ENCODE data around the gene LRCH4.
"Not testable (repeated sequence)": the region's sequence is repeated elsewhere in the genome, so short reads cannot be mapped to it uniquely, and the experiment has no call there.

Gene LRCH4

DNA sequence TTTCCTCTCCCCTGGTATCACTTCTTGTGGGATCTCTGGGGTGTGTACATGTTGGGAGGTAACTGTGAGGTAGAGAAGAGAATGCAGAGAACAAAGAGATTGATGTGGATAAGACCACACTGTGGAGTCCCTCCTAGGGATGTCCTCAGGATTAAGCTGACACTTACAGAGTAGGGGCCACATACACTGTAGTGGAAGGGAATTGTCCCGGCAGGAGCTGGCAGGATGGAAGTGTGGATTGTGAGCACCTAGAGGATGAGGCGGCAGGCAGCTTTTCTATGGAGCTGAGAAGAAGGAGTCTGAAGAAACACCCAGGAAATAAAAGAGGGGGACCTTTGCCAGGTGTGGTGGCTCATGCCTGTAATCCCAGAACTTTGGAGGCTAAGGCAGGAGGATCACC is 33.4 kb downstream of the LRCH4 start:
- no peak overlapping the region for H3K4me3 ChIP-seq (ENCODE audit: low read length)
- DNase-seq (ENCODE audit: low read depth, low spot score): no peak

DNA sequence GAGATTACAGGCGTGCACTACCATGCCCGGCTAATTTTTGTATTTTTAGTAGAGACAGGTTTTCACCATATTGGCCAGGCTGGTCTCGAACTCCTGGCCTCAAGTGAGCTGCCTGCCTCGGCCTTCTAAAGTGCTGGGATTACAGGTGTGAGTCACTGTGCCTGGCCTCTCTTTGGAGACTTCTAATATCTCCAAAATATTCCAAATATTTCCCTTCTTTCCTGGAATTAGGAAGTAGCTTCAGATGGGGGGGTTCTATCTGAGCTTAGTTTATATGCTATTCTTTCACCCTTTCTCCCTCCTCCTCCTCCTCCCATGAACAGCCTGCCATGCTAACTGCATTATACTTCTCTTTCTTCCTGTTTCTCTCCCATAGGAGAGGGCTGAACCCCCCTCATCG is 37.5 kb downstream of the LRCH4 start:
- DNase-seq (ENCODE audit: low read depth, low spot score); H3K4me3 ChIP-seq (ENCODE audit: low read length): not testable (repeated sequence)

DNA sequence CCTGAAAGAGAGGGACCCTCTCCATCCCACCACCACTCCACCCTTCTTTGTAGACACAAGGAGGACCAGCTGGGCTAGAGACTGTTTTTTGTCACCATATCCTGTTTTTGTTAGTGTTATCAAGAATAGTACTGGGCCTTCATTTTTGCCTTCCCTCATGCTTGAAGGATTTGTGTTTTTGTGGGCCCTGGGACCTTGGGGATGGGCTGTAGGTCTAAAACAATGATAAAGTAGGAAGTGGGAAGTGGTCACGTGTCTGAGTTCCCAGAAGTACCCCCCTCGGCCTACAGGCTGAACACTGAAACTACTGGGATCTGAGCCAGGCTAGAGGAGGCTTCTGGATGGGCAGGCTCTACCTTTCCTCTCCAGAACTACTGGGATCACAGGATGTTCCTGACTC is 38.1 kb downstream of the LRCH4 start:
- H3K4me3 ChIP-seq (ENCODE audit: low read length): no peak overlapping the region
- DNase-seq (ENCODE audit: low read depth, low spot score): no peak

DNA sequence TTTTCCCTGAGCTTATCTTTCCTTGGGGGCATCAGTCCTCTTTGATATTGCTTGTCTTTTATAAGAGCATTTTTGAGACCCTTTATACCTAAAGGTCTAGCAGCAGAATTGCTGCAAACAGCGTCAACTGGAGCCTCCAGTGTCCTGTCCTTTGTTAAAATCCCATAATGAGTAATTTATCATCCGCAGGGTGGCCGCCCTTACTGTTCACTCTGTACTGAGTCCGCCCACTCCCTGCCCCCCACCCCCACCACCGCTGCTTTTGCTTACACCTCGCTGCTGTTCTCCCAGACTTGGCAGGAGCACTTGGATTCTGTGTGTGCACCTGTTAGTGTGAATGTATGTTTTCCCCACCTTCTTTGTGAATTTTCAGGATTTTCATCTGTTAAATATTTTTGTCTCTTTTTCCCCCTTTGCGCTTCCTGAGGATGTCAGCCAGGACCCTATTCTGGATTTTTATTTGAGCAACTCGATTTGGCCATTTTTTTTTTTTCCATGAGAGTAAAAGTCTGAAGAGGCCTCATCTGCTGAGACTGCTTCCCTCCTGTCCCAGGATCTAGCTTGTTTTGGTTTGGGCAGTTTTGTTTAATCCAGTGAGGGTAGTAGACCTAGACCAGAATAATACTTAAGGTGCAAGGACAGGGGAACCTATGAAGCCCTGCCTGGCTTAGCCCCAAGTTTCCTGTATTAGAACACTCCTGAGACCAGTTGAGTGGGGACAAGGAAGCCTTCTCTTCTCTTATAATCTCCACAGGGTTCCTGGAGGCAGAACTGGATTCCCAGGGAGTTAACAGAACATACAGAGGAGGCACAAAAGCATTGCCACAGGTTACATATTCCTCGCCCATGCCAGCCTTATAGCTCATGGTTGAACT is 38.8 kb downstream of the LRCH4 start:
- DNase-seq (ENCODE audit: low read depth, low spot score): no peak
- H3K4me3 ChIP-seq (ENCODE audit: low read length): no peak overlapping the region

DNA sequence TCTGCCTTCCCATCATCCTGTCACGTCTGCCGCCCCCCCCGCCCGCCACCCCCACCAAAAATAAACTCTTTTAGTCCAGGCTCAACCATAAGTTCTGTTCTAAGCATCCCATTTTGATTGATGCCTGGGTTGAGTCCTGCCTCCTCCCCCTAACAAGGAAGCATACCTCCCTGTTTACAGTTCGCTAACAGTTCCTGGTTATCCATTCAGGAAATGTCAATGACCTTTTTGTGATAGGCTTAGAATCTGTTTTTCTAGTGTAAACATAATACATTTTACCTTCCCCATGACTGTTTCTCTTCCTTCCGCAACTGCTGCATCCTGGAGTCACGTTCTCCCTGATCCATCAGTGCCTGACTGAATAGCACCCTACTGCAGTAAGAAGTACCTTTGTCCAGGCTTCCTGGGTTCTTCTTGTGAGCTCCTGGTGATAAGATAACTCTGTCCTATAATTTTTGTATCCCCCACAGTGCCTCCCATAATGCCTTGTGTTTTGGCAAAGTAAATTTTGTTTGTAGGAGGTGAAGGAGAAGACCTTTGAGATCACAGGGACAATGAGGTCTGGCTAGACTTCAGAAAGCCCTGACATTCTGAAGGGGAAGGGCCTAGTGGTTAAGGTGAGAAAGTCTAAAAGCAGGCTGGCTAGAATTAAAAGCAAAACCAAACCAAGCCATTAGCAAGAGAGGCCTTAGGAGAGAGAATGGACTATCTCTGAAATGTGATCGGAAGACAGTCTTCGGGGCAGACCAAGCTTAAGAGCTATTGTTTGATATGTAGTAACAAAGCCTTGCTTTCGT is 39.6 kb downstream of the LRCH4 start:
- H3K4me3 ChIP-seq (ENCODE audit: low read length): no peak overlapping the region
- no peak for DNase-seq (ENCODE audit: low read depth, low spot score)

DNA sequence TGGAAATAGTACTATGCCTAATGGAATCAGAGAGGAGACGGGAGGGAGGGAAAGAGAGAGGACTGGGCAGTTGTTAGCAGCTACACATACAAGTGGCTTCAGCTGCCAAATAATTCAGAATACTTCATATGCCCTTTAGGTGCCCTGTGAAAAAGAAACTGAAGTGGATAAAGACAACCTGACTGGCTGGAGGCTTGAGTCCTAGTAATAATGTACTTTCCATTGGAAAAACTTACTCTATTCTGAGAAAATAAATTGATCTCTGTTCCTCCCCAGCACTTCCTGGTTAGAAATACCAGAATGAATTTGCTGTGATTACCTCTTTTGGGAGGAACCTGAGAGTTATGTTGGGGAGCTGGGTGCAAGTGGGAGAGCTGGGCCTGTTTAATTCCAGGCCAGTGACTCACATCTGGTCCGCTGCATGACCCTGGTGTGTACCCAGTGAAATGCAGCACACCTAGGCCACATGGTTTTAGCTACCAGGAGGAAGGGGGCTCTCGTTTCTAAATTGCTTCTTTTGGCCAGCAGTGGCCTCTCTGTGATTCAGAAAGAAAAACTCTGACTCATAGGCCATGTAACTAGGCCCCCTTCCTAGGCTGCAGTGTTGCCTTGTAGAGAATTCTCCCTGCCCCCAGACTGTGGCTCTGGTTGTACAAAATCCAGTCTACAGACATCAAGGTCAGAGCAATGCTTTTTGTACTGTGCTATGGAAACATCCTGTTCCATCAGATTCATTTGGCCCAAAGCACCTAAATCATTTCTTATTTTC is 40.4 kb downstream of the LRCH4 start:
- DNase-seq (ENCODE audit: low read depth, low spot score): no peak
- H3K4me3 ChIP-seq (ENCODE audit: low read length): no peak overlapping the region

DNA sequence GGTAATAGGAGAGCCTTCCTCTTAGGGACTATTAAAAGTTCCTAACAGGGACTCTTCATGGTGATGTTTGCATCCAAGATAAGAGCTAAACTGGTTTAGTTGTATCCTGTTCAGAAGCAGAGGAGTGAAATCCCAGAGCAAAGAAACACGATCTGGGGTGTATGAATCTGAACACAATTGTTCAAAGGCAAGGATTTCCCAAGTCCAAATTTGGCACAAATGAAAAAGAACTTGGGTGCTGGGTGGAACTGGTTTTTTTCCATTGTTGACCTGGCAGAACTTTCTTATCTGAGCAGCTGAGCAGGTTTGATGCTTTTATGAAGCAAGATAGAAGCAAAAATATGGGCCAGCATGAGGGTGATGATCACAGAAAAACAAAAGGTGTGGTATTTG is 41.0 kb downstream of the LRCH4 start:
- no peak for DNase-seq (ENCODE audit: low read depth, low spot score)
- H3K4me3 ChIP-seq (ENCODE audit: low read length): no peak overlapping the region

DNA sequence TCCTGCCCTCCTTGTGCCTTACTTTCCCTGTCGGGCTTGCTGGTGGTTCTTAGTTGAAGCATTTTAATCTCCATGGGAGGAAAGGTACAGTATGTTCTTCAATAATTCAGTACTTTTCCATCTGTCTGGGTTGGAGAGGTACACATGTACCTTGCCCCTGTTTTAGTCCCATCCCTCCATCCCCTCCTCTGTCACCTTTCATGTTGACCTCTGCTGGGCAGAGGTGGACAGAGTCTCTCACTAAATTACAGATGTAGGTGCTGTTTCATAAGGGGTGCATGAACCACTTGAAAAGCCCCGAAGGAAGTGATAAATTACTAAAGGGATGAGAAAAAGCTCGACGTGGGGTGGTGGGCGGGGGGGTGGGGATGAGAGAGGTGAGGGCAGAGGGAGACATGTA is 41.5 kb downstream of the LRCH4 start:
- DNase-seq (ENCODE audit: low read depth, low spot score): no peak
- H3K4me3 ChIP-seq (ENCODE audit: low read length): no peak overlapping the region

DNA sequence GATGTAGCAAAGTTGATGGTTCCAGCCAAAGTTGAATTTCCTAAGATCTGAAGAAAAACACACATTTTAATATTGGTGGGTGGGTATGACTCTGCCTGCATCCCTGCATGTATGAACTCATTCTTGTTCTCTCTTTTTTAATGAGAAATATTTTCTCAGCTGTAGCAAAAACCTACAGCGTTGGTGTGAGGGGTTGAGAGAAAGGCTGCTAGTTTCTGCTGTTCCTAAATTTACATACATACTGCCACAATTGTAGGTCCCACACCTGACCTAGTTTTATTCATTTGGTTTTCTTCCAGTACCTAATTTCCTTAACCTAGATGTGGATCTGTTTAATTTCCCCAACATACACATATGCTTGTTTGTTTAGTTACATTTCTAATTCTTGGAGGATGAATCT is 42.3 kb downstream of the LRCH4 start:
- no peak for DNase-seq (ENCODE audit: low read depth, low spot score)
- H3K4me3 ChIP-seq (ENCODE audit: low read length): no peak overlapping the region

DNA sequence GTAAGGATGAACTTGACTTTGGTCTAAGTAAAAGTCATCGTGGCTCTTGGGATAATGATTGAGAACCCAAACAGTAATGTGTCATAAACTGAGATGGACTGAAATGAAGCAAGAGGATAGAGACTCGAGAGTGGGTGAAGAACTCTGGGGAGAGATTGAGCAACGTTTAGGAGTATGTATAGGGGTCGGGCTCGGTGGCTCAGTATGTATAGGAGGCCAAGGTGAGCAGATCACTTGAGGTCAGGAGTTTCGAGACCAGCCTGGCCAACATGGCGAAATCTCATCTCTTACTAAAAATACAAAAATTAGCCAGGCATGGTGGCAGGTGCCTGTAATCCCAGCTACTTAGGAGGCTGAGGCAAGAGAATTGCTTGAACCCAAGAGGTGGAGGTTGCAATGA is 44.6 kb downstream of the LRCH4 start:
- DNase-seq (ENCODE audit: low read depth, low spot score); H3K4me3 ChIP-seq (ENCODE audit: low read length): not testable (repeated sequence)

DNA sequence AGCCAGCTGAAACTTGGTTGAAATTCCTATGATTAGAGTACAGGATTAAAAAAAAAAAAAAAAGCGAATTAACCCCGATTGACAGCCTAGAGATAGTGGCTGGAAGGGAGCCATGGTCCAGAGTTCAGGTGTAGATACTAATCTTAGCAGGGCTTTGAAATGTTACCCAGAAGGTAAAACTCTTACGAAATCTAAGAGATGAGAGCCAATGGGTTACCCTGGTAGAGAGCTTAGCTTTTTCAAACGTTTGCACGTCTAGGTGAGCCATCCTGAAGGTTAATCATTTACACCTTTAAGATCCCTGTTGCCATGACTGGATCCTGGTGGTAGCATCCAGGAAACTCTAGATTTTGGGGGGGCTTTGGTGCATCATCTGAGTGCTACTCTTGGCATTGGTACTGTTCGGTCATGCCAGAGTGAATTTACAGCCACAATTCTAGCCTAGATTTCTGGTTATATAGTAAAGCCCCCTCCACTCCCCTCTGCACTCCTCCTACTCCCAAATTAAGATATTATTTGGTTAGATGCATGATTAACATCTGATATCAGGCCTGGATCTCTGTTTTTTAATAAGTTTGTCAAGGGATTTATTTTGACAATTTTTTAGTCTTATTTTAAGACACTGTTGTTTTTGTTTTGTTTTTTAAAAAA is 45.7 kb downstream of the LRCH4 start:
- DNase-seq (ENCODE audit: low read depth, low spot score): no peak
- peak overlapping the region; percentile 64 for H3K4me3 ChIP-seq (ENCODE audit: low read length)

DNA sequence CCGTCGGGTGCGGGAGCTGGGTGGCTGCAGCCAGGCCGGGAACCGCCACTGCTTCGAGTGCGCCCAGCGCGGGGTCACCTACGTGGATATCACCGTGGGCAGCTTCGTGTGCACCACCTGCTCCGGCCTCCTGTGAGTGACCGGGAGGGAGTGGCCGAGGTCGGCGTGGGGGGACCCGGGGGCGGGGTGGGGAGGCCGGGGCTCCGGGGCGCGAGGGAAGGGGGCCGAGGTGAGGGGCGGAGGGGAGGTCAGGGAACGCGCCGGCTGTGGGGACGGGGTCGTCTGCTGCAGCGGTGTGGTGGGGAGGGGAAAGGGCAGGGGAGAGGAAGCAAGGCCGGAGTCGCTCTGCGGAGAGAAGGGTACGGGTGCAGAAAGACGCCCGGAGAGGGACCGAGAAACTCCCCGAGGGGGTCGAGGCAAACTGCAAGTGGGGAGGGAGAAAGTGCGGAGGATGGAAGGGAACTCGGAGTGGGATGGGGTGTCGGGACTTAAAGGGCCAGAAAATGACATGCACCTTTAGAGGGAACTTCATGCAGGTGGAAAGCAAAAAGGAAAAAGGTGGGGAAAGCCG is 46.4 kb downstream of the LRCH4 start:
- no peak for DNase-seq (ENCODE audit: low read depth, low spot score)
- H3K4me3 ChIP-seq (ENCODE audit: low read length): peak overlapping the region; percentile 64

DNA sequence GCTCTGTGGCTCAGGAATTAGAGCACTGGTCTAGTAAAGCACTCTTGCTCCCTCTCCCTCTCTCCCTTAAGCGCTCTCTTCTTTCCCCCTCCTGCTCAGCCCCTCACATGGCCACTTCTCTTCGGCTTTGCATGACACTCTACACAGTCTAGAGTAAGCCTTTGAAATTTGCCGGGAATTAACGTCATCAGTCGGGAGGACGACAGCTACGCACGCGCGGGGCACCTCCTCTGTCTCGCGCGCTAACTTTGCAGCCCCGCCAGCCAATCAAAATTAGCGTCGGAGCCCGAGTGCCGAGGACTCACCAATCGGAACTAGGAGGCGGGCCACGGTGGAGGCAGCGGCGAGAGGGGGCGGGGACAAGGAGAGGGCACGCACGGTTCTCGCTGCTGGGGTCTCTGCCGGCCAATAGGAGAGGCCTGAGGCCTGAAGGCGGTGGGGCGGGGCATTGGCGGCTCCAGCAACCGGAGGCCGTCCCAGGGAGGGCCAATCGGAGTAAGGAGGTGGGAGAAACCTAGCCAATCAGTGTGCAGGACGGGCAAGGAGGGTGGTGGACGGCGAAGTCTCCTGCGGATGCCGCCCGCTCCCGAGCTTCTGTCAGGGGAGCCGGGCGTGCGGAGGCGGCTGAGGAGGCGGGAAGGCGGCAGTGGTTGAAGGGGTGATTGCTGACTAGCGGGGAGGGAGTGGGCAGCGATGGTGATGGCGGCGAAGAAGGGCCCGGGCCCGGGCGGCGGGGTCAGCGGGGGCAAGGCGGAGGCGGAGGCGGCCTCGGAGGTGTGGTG is 47.1 kb downstream of the LRCH4 start, which contains the start of gene AGFG2:
TSS of gene AGFG2 (plus strand) at position 550 of the 782 bp plus-strand sequence. CDS start at position 694, 144 bp downstream.
- peak; percentile 99 for DNase-seq (ENCODE audit: low read depth, low spot score)
- H3K4me3 ChIP-seq (ENCODE audit: low read length): peak within 1 kb of the TSS; percentile 64

DNA sequence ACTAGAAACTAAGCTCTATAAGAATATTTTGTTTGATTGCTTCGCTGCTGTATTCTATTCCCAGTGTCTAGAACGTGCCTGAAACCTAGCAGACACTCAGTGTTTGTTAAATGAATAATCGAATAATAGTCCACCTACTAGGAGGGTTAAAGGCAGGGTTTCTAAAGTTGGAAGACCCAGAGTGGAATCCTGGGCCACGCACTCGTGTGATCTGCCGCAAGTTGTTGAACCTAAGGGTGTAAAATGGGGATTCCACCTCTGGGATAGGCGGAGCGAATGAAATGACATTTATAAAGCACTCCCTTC is 47.6 kb downstream of the LRCH4 start:
- DNase-seq (ENCODE audit: low read depth, low spot score): no peak
- H3K4me3 ChIP-seq (ENCODE audit: low read length): peak overlapping the region; percentile 62

DNA sequence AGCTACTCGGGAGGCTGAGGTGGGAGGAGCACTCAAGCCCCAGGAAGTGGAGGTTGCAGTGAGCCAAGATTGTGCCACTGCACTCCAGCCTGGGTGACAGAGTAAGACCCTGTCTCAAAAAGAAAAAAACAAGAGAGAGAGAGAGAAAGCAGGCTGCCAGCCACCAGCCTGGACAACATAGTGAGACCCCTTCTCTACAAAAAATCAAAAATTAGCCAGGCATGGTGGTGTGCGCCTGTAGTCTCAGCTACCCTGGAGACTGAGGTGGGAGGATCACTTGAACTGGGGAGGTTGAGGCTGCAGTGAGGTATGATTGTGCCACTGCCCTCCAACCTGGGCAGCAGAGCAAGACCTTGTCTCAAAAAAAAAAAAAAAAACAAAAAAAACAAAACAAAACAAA is 49.2 kb downstream of the LRCH4 start:
- not testable (repeated sequence) for DNase-seq (ENCODE audit: low read depth, low spot score); H3K4me3 ChIP-seq (ENCODE audit: low read length)

DNA sequence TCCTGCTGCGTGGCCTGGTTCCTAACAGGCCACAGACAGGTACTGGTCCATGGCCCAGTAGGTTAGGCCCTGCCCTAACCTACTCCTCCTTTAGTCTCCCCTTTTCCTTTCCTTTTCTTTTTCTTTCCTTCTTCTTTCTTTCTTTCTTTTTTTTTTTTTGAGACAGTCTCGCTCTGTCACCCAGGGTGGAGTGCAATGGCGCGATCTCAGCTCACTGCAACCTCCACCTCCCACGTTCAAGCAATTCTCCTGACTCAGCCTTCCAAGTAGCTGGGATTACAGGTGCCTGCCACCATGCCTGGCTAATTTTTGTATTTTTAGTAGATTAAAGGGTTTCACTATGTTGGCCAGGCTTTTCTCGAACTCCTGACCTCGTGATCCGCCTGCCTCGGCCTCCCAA is 49.9 kb downstream of the LRCH4 start:
- H3K4me3 ChIP-seq (ENCODE audit: low read length); DNase-seq (ENCODE audit: low read depth, low spot score): not testable (repeated sequence)

DNA sequence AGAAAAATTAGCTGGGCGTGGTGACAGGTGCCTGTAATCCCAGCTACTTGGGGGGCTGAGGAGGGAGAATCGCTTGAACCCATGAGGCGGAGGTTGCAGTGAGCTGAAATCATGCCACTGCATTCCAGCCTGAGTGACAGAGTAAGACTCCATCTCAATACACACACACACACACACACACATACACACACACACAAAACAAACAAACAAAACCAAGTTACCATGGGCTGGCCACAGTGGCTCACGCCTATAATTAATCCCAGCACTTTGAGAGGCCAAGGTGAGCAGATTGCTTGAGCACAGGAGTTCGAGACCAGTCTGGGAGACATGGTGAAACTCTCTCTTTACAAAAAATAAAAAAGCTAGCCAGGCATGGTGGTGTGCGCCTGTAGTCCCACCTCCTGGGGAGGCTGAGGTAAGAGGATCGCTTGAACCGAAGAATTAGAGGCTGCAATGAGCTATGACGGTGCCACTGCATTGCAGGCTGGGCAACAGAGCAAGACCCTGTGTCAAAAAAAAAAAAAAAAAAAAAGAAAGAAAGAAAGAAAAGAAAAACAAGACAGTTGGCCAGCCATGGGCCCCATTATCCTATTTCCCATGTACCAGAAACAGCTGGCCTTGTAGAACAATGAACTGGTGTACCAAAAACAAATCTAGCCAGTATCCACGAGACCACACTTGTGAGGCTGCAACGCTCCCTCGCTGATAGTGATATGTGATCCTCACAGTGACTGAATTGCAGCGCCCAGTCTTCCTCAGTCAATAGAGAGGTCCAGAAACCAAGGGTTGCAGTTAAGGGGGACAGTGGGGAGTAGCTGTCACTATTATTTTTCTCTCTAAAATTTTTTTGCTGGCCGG is 53.5 kb downstream of the LRCH4 start:
- DNase-seq (ENCODE audit: low read depth, low spot score): no peak
- H3K4me3 ChIP-seq (ENCODE audit: low read length): no peak overlapping the region

Data from Jurkat, Clone E6-1 (cell line).